Loucy (cell line): ENCODE results near the gene METTL21A.

Source experiments
- H2AFZ ChIP-seq: fragments of 200-600 bp; sonication (generic); 2 replicates; pipeline ENCODE4 v1.6.0; 2016; ENCODE audit warnings: antibody characterized with exemption, mild to moderate bottlenecking, low read length, moderate library complexity
- H3F3A ChIP-seq: fragments of 200-600 bp; 2 replicates; pipeline ENCODE4 v1.6.0; 2016; ENCODE audit warnings: antibody characterized with exemption, low read depth, mild to moderate bottlenecking
- H3K27me3 ChIP-seq: fragments of 200-600 bp; sonication (generic); 2 replicates; pipeline ENCODE4 v1.6.1; 2014; ENCODE audit warnings: low read length, mild to moderate bottlenecking; ENCODE audit not compliant: insufficient read depth, poor library complexity, severe bottlenecking
- H3K36me3 ChIP-seq: fragments of 200-600 bp; sonication (generic); 2 replicates; pipeline ENCODE4 v1.6.1; 2016; ENCODE audit warnings: low read length; ENCODE audit not compliant: insufficient read depth
- H3K4me1 ChIP-seq: fragments of 200-600 bp; sonication (generic); 2 replicates; pipeline ENCODE4 v1.5.1; 2014; ENCODE audit warnings: low read length, mild to moderate bottlenecking; ENCODE audit not compliant: insufficient read depth, poor library complexity, severe bottlenecking
- H3K4me2 ChIP-seq: fragments of 200-600 bp; sonication (generic); 2 replicates; pipeline ENCODE4 v1.6.0; 2014; ENCODE audit warnings: antibody characterized with exemption, low read length, low read depth, mild to moderate bottlenecking; ENCODE audit not compliant: poor library complexity, severe bottlenecking
- H3K4me3 ChIP-seq: fragments of 200-600 bp; sonication (generic); 2 replicates; pipeline ENCODE4 v1.5.1; 2014; ENCODE audit warnings: low read length, mild to moderate bottlenecking, mixed read lengths; ENCODE audit not compliant: poor library complexity, severe bottlenecking
- H3K79me2 ChIP-seq: fragments of 200-600 bp; sonication (generic); 2 replicates; pipeline ENCODE4 v1.6.1; 2014; ENCODE audit warnings: low read length; ENCODE audit not compliant: insufficient read depth
- H3K9ac ChIP-seq: fragments of 200-600 bp; sonication (generic); 2 replicates; pipeline ENCODE4 v1.6.0; 2014; ENCODE audit warnings: mild to moderate bottlenecking, low read depth, low read length, moderate library complexity; ENCODE audit not compliant: poor library complexity, severe bottlenecking
- H3K9me2 ChIP-seq: fragments of 200-600 bp; sonication (generic); replicated peaks from 2 replicates; pipeline ENCODE4 v1.6.1; 2016; ENCODE audit warnings: low read depth, low read length, mixed read lengths
- H3K9me3 ChIP-seq: fragments of 200-600 bp; sonication (generic); 2 replicates; pipeline ENCODE4 v1.6.1; 2014; ENCODE audit warnings: mild to moderate bottlenecking, antibody characterized with exemption, low read length, low read depth; ENCODE audit not compliant: insufficient read depth
- H4K20me1 ChIP-seq: fragments of 200-600 bp; sonication (generic); 2 replicates; pipeline ENCODE4 v1.6.0; 2014; ENCODE audit warnings: antibody characterized with exemption, low read length, mild to moderate bottlenecking; ENCODE audit not compliant: insufficient read depth, poor library complexity, severe bottlenecking
- CTCF ChIP-seq: fragments of 200-600 bp; sonication (generic); conservative IDR thresholded peaks from 2 replicates; pipeline ENCODE4 v1.5.1; 2014; ENCODE audit warnings: mild to moderate bottlenecking, antibody characterized with exemption, low read length
- EZH2phosphoT487 ChIP-seq: fragments of 200-600 bp; IDR thresholded peaks from 2 replicates; pipeline ENCODE4 v1.6.1; 2018; ENCODE audit warnings: antibody characterized with exemption, mild to moderate bottlenecking, moderate library complexity, borderline replicate concordance

METTL21A gene

GRCh38 chr2:207606399-207606798 is 18.8 kb downstream of the METTL21A start:
- Histone ChIP-seq H3K9me2 (no peaks in the 10 kb centered on the region), H3K9me3 (no peaks in the 10 kb centered on the region), H3K36me3 (no peaks in the 10 kb centered on the region; the same call in 1 of the 2 replicates), H3K79me2 (no peaks in the 10 kb centered on the region), H3K27me3 (no peaks in the 10 kb centered on the region), H2AFZ (no peak overlapping the region), H3F3A (0 out of 2 replicates have a peak, but pooled peaks cover 3% of the 10 kb centered on the region), H3K9ac (no peak overlapping the region), H3K4me3 (no peak overlapping the region), H4K20me1 (no peaks in the 10 kb centered on the region), H3K4me2 (no peak overlapping the region), H3K4me1 (no peaks in the 10 kb centered on the region)
- TF ChIP-seq CTCF (no peak), EZH2phosphoT487 (no peak)

- no peaks in the 10 kb centered on the region for H3K9me2 ChIP-seq
- 0 out of 2 replicates have a peak, but pooled peaks cover 3% of the 10 kb centered on the region for H3F3A ChIP-seq
- no peak for TF ChIP-seq EZH2phosphoT487
- TF ChIP-seq CTCF, result no peak
- H3K27me3 ChIP-seq, result no peaks in the 10 kb centered on the region
- H3K36me3 ChIP-seq, result peaks cover 6% of the 10 kb centered on the region; the same call in 1 of the 2 replicates
- no peaks in the 10 kb centered on the region for H3K79me2 ChIP-seq
- H3K9ac ChIP-seq, result no peak overlapping the region
- H3K4me2 ChIP-seq, result no peak overlapping the region
- H2AFZ ChIP-seq, result no peak overlapping the region
- no peaks in the 10 kb centered on the region for H3K9me3 ChIP-seq
- H3K4me1 ChIP-seq, result no peaks in the 10 kb centered on the region
- no peak overlapping the region for H3K4me3 ChIP-seq
- H4K20me1 ChIP-seq, result no peaks in the 10 kb centered on the region
Observed at GRCh38 chr2:207603486-207603885, 21.7 kb downstream of the METTL21A start.

- TF ChIP-seq EZH2phosphoT487, result no peak
- no peak for TF ChIP-seq CTCF
- Histone ChIP-seq H3K79me2 (no peaks in the 10 kb centered on the region), H3F3A (0 out of 2 replicates have a peak, but pooled peaks cover 3% of the 10 kb centered on the region), H3K4me3 (no peak overlapping the region), H3K9me2 (no peaks in the 10 kb centered on the region), H3K4me2 (no peak overlapping the region), H2AFZ (no peak overlapping the region), H4K20me1 (no peaks in the 10 kb centered on the region), H3K27me3 (no peaks in the 10 kb centered on the region), H3K9ac (no peak overlapping the region), H3K4me1 (no peaks in the 10 kb centered on the region), H3K9me3 (no peaks in the 10 kb centered on the region), H3K36me3 (peaks cover 20% of the 10 kb centered on the region)
Observed at GRCh38 chr2:207601774-207602173, 23.4 kb downstream of the METTL21A start.
